Stomach (tissue), 9 donors: ENCODE measurements around the gene COL25A1. TPM values are rescaled to one million over a fixed set of nuclear protein-coding genes. Genes with fewer than 3 reads are reported as not detected.

Experiments
- DNase-seq, 2 donors: peaks; one replicate each; pipeline versions ENCODE4 v3.0.0 to v3.0.0-alpha.2; 2013 to 2019
- H3K27ac ChIP-seq, 5 donors: fragments of 200-600 bp in 4 of 5; sonication (generic) in 4 of 5; one replicate each; pipeline ENCODE4 v1.5.1; 2013 to 2019; ENCODE audit warnings: mild to moderate bottlenecking in 1 of 5, moderate library complexity in 1 of 5
- H3K27me3 ChIP-seq, 3 donors: fragments of 200-600 bp; sonication (generic); one replicate each; pipeline ENCODE4 v1.5.1; 2017 to 2019; ENCODE audit warnings: mixed run types in 1 of 3
- H3K36me3 ChIP-seq, 4 donors: fragments of 200-600 bp; sonication (generic); 1 replicate in 3 of 4; 2 replicates in 1 of 4; pipeline ENCODE4 v1.5.1; 2016 to 2019
- H3K4me1 ChIP-seq, 4 donors: fragments of 200-600 bp; sonication (generic); one replicate each; pipeline ENCODE4 v1.5.1; 2016 to 2019
- H3K4me3 ChIP-seq, 4 donors: fragments of 200-600 bp; sonication (generic) in 3 of 4; one replicate each; pipeline ENCODE4 v1.5.1; 2016 to 2019; ENCODE audit warnings: mild to moderate bottlenecking in 1 of 4
- H3K9me3 ChIP-seq, 4 donors: fragments of 200-600 bp; sonication (generic); one replicate each; pipeline ENCODE4 v1.5.1; 2016 to 2019
- CTCF ChIP-seq, 7 experiments: fragments of 450-650 bp in 4 of 7; fragments of 200-600 bp in 3 of 7; sonication (generic) in 3 of 7; IDR thresholded peaks; one replicate each; pipeline ENCODE4 v1.5.1; 2016 to 2019; ENCODE audit warnings: antibody characterized with exemption in 7 of 7, control low read depth in 2 of 7, mild to moderate bottlenecking in 1 of 7
- EP300 ChIP-seq: sonication (generic); formaldehyde crosslinking; IDR thresholded peaks from one replicate; pipeline ENCODE4 v1.6.1; 2017; ENCODE audit warnings: antibody characterized with exemption
- POLR2A ChIP-seq, 4 donors: fragments of 450-650 bp; IDR thresholded peaks; one replicate each; pipeline ENCODE4 v1.6.1; 2016; ENCODE audit warnings: antibody characterized with exemption in 4 of 4, control low read depth in 2 of 4, mild to moderate bottlenecking in 1 of 4, moderate library complexity in 1 of 4
- POLR2AphosphoS5 ChIP-seq, 3 donors: sonication (generic); formaldehyde crosslinking; IDR thresholded peaks; one replicate each; pipeline ENCODE4 v1.6.1; 2016; ENCODE audit warnings: antibody characterized with exemption in 3 of 3
- WGBS, 5 donors: extraction: QIAGEN DNeasy Blood & Tissue Kit in 3 of 5; methylation state at CpG; one replicate each; pipeline versions ENCODE4 v1.1.5 to v1.1.7; 2013 to 2018; 5-methylcytosine and 5-hydroxymethylcytosine counted together
- intact Hi-C: fragments of 100-400 bp; cut with DNase I; formaldehyde crosslinking; loops from one replicate; pipeline ENCODE4 v1.15.1; 2023; ENCODE audit warnings: low total_unique reads
- polyA plus RNA-seq, 3 donors: library from polyadenylated mRNA; stranded (reverse); fragments of 200-250 nt; gene quantifications; one replicate each; pipeline ENCODE4 v1.2.3, GENCODE V29; 2013
- total RNA-seq, 5 donors: library from RNA; depleted of rRNA; stranded (reverse); fragments of >200 nt; gene quantifications; one replicate each; pipeline versions ENCODE4 v1.1.0 to v1.2.3, GENCODE V29; 2014 to 2016
- donor health status: healthy with polysubstance abuse.
- donor health status: Bipolar disorder and iron deficiency.
- donor health status: healthy.

Gene COL25A1
- total and polyA plus RNA-seq, 8 donors = 0.10 to 4.1 (median 1.5) TPM; not detected in 5

GRCh38 chr4:108978066-108978465, 324.4 kb downstream of the COL25A1 start:
- TF ChIP-seq POLR2A (IDR thresholded peaks at IDR 0.05) (no peak), CTCF (IDR thresholded peaks at IDR 0.05) (no peak), POLR2AphosphoS5 (IDR thresholded peaks at IDR 0.05) (no peak), EP300 (no peak)
- no peaks in the 10 kb centered on the region for H3K9me3 ChIP-seq
- WGBS, 5 donors = 83 to 89% (median 84%) methylated on average over 9 of the region's 9 CpGs
- no peak for DNase-seq
- no peaks in the 10 kb centered on the region for H3K4me1 ChIP-seq
- H3K4me3 ChIP-seq = no peak overlapping the region
- no peaks in the 10 kb centered on the region for H3K27me3 ChIP-seq
- H3K27ac ChIP-seq = no peak overlapping the region
- intact Hi-C loops = no loop called here
- no peaks in the 10 kb centered on the region for H3K36me3 ChIP-seq

GRCh38 chr4:108972613-108973283, 329.7 kb downstream of the COL25A1 start:
- Histone ChIP-seq H3K9me3 (no peaks in the 10 kb centered on the region), H3K4me1 (no peaks in the 10 kb centered on the region), H3K27ac (no peak overlapping the region), H3K27me3 (no peaks in the 10 kb centered on the region), H3K4me3 (no peak overlapping the region), H3K36me3 (no peaks in the 10 kb centered on the region)
- no peak for DNase-seq
- TF ChIP-seq EP300 (no peak), POLR2AphosphoS5 (IDR thresholded peaks at IDR 0.05) (no peak), POLR2A (IDR thresholded peaks at IDR 0.05) (no peak)
- intact Hi-C loops = no loop called here
- 56 to 64% (median 63%) methylated on average over 5 of the region's 5 CpGs for WGBS, 5 donors

- intact Hi-C loops = no loop called here
- Histone ChIP-seq H3K36me3 (no peaks in the 10 kb centered on the region), H3K27me3 (no peaks in the 10 kb centered on the region), H3K4me3 (no peak overlapping the region), H3K4me1 (no peaks in the 10 kb centered on the region), H3K27ac (no peak overlapping the region), H3K9me3 (no peaks in the 10 kb centered on the region)
- no peak for DNase-seq
- WGBS, 5 donors = 0% methylated on average over 1 of the region's 1 CpG
- no peak for TF ChIP-seq POLR2AphosphoS5 (IDR thresholded peaks at IDR 0.05)
- TF ChIP-seq CTCF (IDR thresholded peaks at IDR 0.05) = no peak
- no peak for TF ChIP-seq POLR2A (IDR thresholded peaks at IDR 0.05)
- TF ChIP-seq EP300 = no peak
Measured at GRCh38 chr4:108971473-108971872, 331.0 kb downstream of the COL25A1 start.

GRCh38 chr4:108965472-108966076, 336.9 kb downstream of the COL25A1 start:
- Histone ChIP-seq H3K36me3 (no peaks in the 10 kb centered on the region), H3K4me1 (no peaks in the 10 kb centered on the region), H3K9me3 (no peaks in the 10 kb centered on the region), H3K27ac (no peak overlapping the region), H3K4me3 (no peak overlapping the region), H3K27me3 (no peaks in the 10 kb centered on the region)
- intact Hi-C loops = no loop called here
- DNase-seq = no peak
- 58 to 69% (median 63%) methylated on average over 3 of the region's 3 CpGs for WGBS, 5 donors
- TF ChIP-seq EP300 (no peak), POLR2AphosphoS5 (IDR thresholded peaks at IDR 0.05) (no peak), CTCF (IDR thresholded peaks at IDR 0.05) (no peak), POLR2A (IDR thresholded peaks at IDR 0.05) (no peak)

- Histone ChIP-seq H3K36me3 (no peaks in the 10 kb centered on the region), H3K27ac (no peak overlapping the region), H3K4me3 (no peak overlapping the region), H3K9me3 (no peaks in the 10 kb centered on the region), H3K4me1 (no peaks in the 10 kb centered on the region), H3K27me3 (no peaks in the 10 kb centered on the region)
- no peak for TF ChIP-seq POLR2A (IDR thresholded peaks at IDR 0.05)
- no peak for TF ChIP-seq CTCF (IDR thresholded peaks at IDR 0.05)
- intact Hi-C loops = no loop called here
- DNase-seq = peak in 1 of 2 donors; percentile 32
- 31 to 50% (median 36%) methylated on average over 2 of the region's 2 CpGs for WGBS, 5 donors
Measured at GRCh38 chr4:108965016-108965415, 337.4 kb downstream of the COL25A1 start.
